Cardiac ventricle fibroblast (primary cell): ENCODE data around the gene CETN1. TPM values are rescaled to one million over a fixed set of nuclear protein-coding genes. Genes with fewer than 3 reads are reported as not detected.

Experiments used
- total RNA-seq: library from RNA; depleted of rRNA; stranded (reverse); fragments of >200 nt; gene quantifications from 2 replicates; pipeline ENCODE4 v1.2.3, GENCODE V29; 2015

Gene CETN1
- total RNA-seq: not detected in 2 replicates

GRCh38 chr18:580154-580553, at the start of gene CETN1:
Gene CETN1, plus strand, starts transcription at chr18:580380. Its CDS starts 29 bp downstream, at chr18:580409.

Other genes starting within 250 kb of the CETN1 start
- 73.4 and 73.8 TPM in 2 replicates for gene COLEC12, start 79.7 kb upstream of the CETN1 start, total RNA-seq
- not detected in 2 replicates for gene CLUL1, start 16.6 kb downstream of the CETN1 start, total RNA-seq
- 13.7 and 17.6 TPM in 2 replicates for gene TYMS, start 77.3 kb downstream of the CETN1 start, total RNA-seq
- gene ENOSF1, start 132.2 kb downstream of the CETN1 start, total RNA-seq: 8.7 and 27.9 TPM in 2 replicates
- gene YES1, start 231.9 kb downstream of the CETN1 start, total RNA-seq: 69.4 and 80.2 TPM in 2 replicates